Loucy (cell line): ENCODE measurements around the gene ACSS2.

Experiments
- EZH2phosphoT487 ChIP-seq: fragments of 200-600 bp; IDR thresholded peaks from 2 replicates; pipeline ENCODE4 v1.6.1; 2018; ENCODE audit warnings: antibody characterized with exemption, mild to moderate bottlenecking, moderate library complexity, borderline replicate concordance
- TF ChIP-seq, protein P1 (sequence below): fragments of 200-600 bp; sonication (generic); conservative IDR thresholded peaks from 2 replicates; pipeline ENCODE4 v1.5.1; 2014; ENCODE audit warnings: mild to moderate bottlenecking, antibody characterized with exemption, low read length

DNA sequence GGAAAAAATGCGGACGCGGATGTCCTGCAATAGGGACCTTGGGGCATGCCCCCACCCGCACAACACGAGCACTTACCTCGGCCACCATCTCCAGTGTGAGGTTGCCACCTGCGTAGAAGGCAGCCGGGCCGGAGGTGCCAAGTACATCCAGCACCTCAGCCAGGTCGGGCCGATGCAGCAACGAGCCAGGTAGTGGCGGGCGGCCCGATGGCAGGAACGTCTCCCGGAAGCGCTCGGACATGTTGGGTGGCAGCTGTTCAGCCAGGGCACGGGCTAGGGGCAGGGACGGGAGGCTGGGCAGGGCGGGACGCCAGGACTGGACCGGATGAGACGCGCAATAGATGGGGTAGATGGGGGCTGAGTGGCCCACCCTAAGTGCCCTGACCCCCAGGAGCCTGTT is 17.0 kb upstream of the ACSS2 start:
- TF ChIP-seq, protein P1, sequence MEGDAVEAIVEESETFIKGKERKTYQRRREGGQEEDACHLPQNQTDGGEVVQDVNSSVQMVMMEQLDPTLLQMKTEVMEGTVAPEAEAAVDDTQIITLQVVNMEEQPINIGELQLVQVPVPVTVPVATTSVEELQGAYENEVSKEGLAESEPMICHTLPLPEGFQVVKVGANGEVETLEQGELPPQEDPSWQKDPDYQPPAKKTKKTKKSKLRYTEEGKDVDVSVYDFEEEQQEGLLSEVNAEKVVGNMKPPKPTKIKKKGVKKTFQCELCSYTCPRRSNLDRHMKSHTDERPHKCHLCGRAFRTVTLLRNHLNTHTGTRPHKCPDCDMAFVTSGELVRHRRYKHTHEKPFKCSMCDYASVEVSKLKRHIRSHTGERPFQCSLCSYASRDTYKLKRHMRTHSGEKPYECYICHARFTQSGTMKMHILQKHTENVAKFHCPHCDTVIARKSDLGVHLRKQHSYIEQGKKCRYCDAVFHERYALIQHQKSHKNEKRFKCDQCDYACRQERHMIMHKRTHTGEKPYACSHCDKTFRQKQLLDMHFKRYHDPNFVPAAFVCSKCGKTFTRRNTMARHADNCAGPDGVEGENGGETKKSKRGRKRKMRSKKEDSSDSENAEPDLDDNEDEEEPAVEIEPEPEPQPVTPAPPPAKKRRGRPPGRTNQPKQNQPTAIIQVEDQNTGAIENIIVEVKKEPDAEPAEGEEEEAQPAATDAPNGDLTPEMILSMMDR: no peak
- TF ChIP-seq EZH2phosphoT487: no peak
